Glutamatergic neuron (in vitro differentiated cells): ENCODE measurements around the gene ROR1. TPM values are rescaled to one million over a fixed set of nuclear protein-coding genes. Genes with fewer than 3 reads are reported as not detected.

Source experiments
- DNase-seq: peaks from one replicate; pipeline ENCODE4 v3.0.0; 2022
- H3K27ac Mint-ChIP-seq: one replicate; pipeline ENCODE4 v1.8.0; 2020; ENCODE audit warnings: mild to moderate bottlenecking, mixed read lengths, inconsistent platforms; ENCODE audit not compliant: unreplicated experiment
- H3K27me3 Mint-ChIP-seq: one replicate; pipeline ENCODE4 v1.8.0; 2020; ENCODE audit warnings: mild to moderate bottlenecking, moderate library complexity, mixed read lengths, inconsistent platforms; ENCODE audit not compliant: unreplicated experiment
- H3K36me3 Mint-ChIP-seq: one replicate; pipeline ENCODE4 v1.8.0; 2020; ENCODE audit warnings: mild to moderate bottlenecking, mixed read lengths, inconsistent platforms; ENCODE audit not compliant: unreplicated experiment
- H3K4me1 Mint-ChIP-seq: one replicate; pipeline ENCODE4 v1.8.0; 2020; ENCODE audit warnings: mild to moderate bottlenecking, low read depth, mixed read lengths, inconsistent platforms; ENCODE audit not compliant: unreplicated experiment
- H3K4me3 Mint-ChIP-seq: one replicate; pipeline ENCODE4 v1.8.0; 2020; ENCODE audit warnings: mild to moderate bottlenecking, mixed read lengths, inconsistent platforms; ENCODE audit not compliant: unreplicated experiment
- H3K9me3 Mint-ChIP-seq: one replicate; pipeline ENCODE4 v1.8.0; 2020; ENCODE audit warnings: mild to moderate bottlenecking, moderate library complexity, mixed read lengths, inconsistent platforms; ENCODE audit not compliant: unreplicated experiment
- total RNA-seq: library from RNA; stranded (reverse); fragmentation: NEBNext Ultra II Directional; extraction: Animal tissue kit (Norgen Biotek cat#: 25700); gene quantifications from one replicate; pipeline ENCODE4 v1.2.1, GENCODE V29; 2021; ENCODE audit not compliant: unreplicated experiment
- TF ChIP-seq, protein P1 (sequence below): fragments of 200-600 bp; sonication (generic); IDR thresholded peaks from one replicate; pipeline ENCODE4 v1.5.0; 2021; ENCODE audit not compliant: partially characterized antibody, unreplicated experiment

ROR1 gene
- total RNA-seq, 1 donor from 2014 or later, result 11.3 TPM

DNA sequence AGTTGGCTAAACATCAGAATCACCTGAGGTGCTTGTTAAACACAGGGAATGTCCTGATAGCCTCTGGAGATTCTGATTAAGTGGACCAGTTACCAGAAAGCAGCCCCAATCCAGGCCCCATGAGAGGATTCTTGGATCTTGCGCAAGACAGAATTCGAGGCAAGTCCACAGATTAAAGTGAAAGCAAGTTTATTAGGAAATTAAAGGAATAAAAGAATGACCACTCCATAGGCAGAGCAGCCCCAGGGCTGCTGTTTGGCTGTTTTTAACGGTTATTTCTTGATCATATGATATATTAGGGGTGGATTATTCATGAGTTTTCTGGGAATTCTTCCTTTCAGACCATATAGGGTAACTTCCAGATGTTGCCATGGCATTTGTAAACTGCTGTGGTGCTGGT is 176.2 kb downstream of the ROR1 start:
- no peak for DNase-seq
- no peak overlapping the region for H3K27ac Mint-ChIP-seq
- H3K36me3 Mint-ChIP-seq, result peaks cover 16% of the 10 kb centered on the region
- no peak overlapping the region for H3K4me3 Mint-ChIP-seq
- TF ChIP-seq, protein P1, sequence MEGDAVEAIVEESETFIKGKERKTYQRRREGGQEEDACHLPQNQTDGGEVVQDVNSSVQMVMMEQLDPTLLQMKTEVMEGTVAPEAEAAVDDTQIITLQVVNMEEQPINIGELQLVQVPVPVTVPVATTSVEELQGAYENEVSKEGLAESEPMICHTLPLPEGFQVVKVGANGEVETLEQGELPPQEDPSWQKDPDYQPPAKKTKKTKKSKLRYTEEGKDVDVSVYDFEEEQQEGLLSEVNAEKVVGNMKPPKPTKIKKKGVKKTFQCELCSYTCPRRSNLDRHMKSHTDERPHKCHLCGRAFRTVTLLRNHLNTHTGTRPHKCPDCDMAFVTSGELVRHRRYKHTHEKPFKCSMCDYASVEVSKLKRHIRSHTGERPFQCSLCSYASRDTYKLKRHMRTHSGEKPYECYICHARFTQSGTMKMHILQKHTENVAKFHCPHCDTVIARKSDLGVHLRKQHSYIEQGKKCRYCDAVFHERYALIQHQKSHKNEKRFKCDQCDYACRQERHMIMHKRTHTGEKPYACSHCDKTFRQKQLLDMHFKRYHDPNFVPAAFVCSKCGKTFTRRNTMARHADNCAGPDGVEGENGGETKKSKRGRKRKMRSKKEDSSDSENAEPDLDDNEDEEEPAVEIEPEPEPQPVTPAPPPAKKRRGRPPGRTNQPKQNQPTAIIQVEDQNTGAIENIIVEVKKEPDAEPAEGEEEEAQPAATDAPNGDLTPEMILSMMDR, result no peak
- no peaks in the 10 kb centered on the region for H3K27me3 Mint-ChIP-seq
- no peaks in the 10 kb centered on the region for H3K4me1 Mint-ChIP-seq
- H3K9me3 Mint-ChIP-seq, result peaks cover 3% of the 10 kb centered on the region

DNA sequence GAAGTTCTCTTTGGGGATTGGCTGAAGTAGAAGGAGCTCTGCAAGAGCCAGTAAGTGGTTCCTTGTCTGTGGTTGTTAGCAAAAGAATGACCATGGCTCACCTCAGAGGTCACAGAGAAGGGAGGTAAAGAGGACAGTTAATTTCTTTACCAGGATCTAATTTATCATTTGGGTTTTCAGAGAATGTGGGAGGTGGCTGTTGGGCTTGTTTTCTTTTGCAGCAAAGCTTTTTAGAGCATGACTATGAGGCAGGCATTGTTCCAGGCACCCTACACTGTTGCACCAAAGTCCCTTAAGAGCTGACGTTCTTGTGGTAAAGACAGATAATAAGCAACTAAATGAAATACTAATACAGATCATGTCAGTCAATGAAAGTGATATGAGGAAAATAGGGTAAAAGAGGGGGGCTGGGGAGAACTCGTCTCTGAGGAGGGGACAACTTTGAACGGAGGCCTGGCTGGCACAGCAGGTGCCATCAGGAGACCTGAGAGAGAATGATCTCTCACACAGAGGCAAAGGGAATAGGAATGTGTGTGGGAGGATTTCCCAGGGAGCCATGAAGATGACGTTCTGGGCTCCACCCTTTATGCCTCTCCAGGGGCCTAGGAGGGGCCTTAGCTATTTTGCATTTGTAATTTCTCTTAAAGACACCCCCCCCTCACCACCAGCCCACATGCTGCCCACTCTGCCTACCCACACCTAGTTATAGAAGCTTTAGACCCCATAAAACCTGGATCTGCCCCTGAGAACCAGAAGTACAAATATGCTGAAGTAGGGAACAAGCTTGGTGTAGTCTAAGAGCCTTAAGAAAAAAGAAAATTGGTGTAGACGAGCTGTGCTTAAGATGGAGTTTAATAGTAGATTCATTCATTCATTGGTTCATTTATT is 177.5 kb downstream of the ROR1 start:
- H3K4me1 Mint-ChIP-seq, result no peaks in the 10 kb centered on the region

DNA sequence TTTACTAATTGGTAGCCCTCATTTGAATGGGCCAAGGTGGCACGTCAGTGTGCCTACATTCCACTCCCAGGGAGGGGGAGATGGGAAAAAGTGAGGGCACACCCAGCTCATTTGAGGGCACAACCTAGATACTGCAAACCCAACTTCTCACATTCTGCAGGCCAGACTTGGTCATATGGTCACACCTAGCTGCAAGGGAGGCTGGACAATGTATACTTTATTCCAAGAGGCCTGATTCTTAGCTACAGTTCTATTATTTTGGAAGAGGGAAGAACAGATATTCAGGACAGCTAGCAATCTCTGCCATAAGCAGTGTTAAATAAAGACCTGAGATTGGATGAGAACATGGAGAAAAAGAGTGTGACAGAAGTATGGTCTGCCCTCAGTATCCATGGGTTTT is 180.4 kb downstream of the ROR1 start:
- Mint-ChIP-seq H3K36me3 (peaks cover 27% of the 10 kb centered on the region), H3K27ac (no peak overlapping the region), H3K4me1 (no peaks in the 10 kb centered on the region), H3K27me3 (no peaks in the 10 kb centered on the region), H3K9me3 (peaks cover 4% of the 10 kb centered on the region), H3K4me3 (no peak overlapping the region)
- TF ChIP-seq, protein P1, result no peak
- DNase-seq, result no peak

More for the DNA sequence above, 177.5 kb downstream of the ROR1 start:
- no peak overlapping the region for H3K4me3 Mint-ChIP-seq
- TF ChIP-seq, protein P1, result no peak
- H3K36me3 Mint-ChIP-seq, result peaks cover 16% of the 10 kb centered on the region
- H3K27ac Mint-ChIP-seq, result no peak overlapping the region
- H3K9me3 Mint-ChIP-seq, result peaks cover 3% of the 10 kb centered on the region
- no peak for DNase-seq
- no peaks in the 10 kb centered on the region for H3K27me3 Mint-ChIP-seq

DNA sequence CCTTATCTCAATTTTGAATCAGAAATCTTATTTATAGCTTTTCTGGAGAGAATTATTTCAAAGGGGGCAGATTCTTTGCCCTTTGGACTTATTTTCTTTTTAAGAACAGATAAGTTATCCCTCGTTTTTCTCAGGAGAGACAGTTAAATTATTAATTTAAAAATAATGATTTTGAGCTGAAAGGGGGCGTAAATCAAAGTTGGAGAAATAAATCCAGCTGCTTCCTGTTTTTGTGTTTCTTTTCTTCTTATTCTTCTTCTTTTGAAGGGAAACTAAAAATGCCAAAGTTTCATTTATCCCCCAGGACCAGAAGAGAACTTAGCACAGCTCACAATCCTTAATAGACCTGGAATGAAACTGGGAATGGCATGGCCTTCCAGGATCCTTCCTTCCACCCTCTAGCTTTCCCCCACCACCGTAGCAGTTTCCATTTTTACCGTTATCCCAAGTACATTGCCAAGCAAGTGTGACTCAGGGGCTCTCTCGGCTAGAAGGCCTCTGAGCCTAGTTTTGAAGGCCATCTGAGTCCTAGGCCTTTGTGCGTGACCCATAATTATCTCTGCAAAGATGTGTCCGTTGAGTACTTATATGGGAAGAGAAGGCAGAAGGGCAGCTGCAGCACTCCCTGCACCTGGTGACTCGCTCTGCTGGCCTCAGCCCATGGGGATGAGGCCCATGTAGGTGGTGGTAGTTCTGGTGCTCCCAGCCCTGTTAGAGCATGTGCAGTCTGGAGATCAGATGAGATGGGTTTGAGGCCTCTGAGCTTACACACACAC is 181.7 kb downstream of the ROR1 start:
- Mint-ChIP-seq H3K4me1 (no peaks in the 10 kb centered on the region), H3K27me3 (peaks cover 3% of the 10 kb centered on the region), H3K36me3 (peaks cover 27% of the 10 kb centered on the region), H3K4me3 (no peak overlapping the region), H3K27ac (no peak overlapping the region), H3K9me3 (peaks cover 10% of the 10 kb centered on the region)
- DNase-seq, result no peak
- TF ChIP-seq, protein P1, result no peak
